SU-DHL-6 (cell line): ENCODE results near the gene DOK1.

ENCODE experiments used
- CTCF ChIP-seq: fragments of 200-600 bp; sonication (generic); IDR thresholded peaks from one replicate; pipeline ENCODE4 v1.5.1; 2017; ENCODE audit warnings: antibody characterized with exemption, mild to moderate bottlenecking, low read length, moderate library complexity; ENCODE audit not compliant: insufficient read depth, poor library complexity, severe bottlenecking
- EZH2phosphoT487 ChIP-seq: fragments of 200-600 bp; sonication (generic), shearing (Covaris generic); conservative IDR thresholded peaks from 2 replicates; pipeline ENCODE4 v1.6.1; 2018; ENCODE audit warnings: mild to moderate bottlenecking, antibody characterized with exemption, low read length, moderate library complexity, mixed read lengths

- TF ChIP-seq CTCF (no peak), EZH2phosphoT487 (no peak)
Observed at GRCh38 chr2:74554820-74555531, 456 bp downstream of the DOK1 start.
